ENCODE data around the gene FSTL3. TPM values are rescaled to one million over a fixed set of nuclear protein-coding genes. Genes with fewer than 3 reads are reported as not detected.
"Not testable (repeated sequence)": the region's sequence is repeated elsewhere in the genome, so short reads cannot be mapped to it uniquely, and the experiment has no call there.

Gene FSTL3
- total RNA-seq: 56.1 TPM
- long read RNA-seq, transcript FSTL3-201 (5 exons, 2,542 nt): major isoform, 53 of 92 reads
- long read RNA-seq, partial matches to known transcripts: 30 of 92 reads
- long read RNA-seq, other reads (novel, unspliced or antisense): 6 of 92 reads

- Histone ChIP-seq H3K36me3 (no peaks in the 10 kb centered on the region), H3K27me3 (ENCODE audit: low read depth) (peaks cover 10% of the 10 kb centered on the region), H3K27ac (replicated peaks) (peak within 1 kb of the TSS; percentile 99), H3K4me1 (peaks cover 61% of the 10 kb centered on the region), H3K4me3 (peak within 1 kb of the TSS; percentile 90), H3K9me3 (replicated peaks) (no peaks in the 10 kb centered on the region)
- intact Hi-C loops (cut with micrococcal nuclease): no loop called here
- no peak for DNase-seq
- no peak for TF ChIP-seq CTCF (IDR thresholded peaks at IDR 0.05; ENCODE audit: borderline replicate concordance)
Measured at GRCh38 chr19:676339-677105, at the start of gene FSTL3. FSTL3 (plus strand) TSS chr19:676392; CDS start chr19:676424, 32 bp downstream.

GRCh38 chr19:626566-626965 lies 49.6 kb upstream of the FSTL3 start:
- DNase-seq; H3K27me3 ChIP-seq (ENCODE audit: low read depth); intact Hi-C loops (cut with micrococcal nuclease); H3K27ac ChIP-seq (replicated peaks); H3K9me3 ChIP-seq (replicated peaks); H3K4me3 ChIP-seq: not testable (repeated sequence)
- peaks cover 76% of the 10 kb centered on the region for H3K36me3 ChIP-seq
- peaks cover 15% of the 10 kb centered on the region for H3K4me1 ChIP-seq

- DNase-seq: no peak
- no peak overlapping the region for H3K4me3 ChIP-seq
- peaks cover 60% of the 10 kb centered on the region for H3K36me3 ChIP-seq
- H3K27me3 ChIP-seq (ENCODE audit: low read depth): no peaks in the 10 kb centered on the region
- H3K9me3 ChIP-seq (replicated peaks): no peaks in the 10 kb centered on the region
- intact Hi-C loops (cut with micrococcal nuclease): no loop called here
- peaks cover 31% of the 10 kb centered on the region for H3K4me1 ChIP-seq
- no peak overlapping the region for H3K27ac ChIP-seq (replicated peaks)
- TF ChIP-seq CTCF (IDR thresholded peaks at IDR 0.05; ENCODE audit: borderline replicate concordance): peak; percentile 33
Measured at GRCh38 chr19:628168-628567, 48.0 kb upstream of the FSTL3 start.

- H3K27me3 ChIP-seq (ENCODE audit: low read depth); H3K4me3 ChIP-seq; DNase-seq; intact Hi-C loops (cut with micrococcal nuclease); H3K27ac ChIP-seq (replicated peaks); H3K9me3 ChIP-seq (replicated peaks): not testable (repeated sequence)
- H3K4me1 ChIP-seq: peaks cover 41% of the 10 kb centered on the region
- peaks cover 48% of the 10 kb centered on the region for H3K36me3 ChIP-seq
Measured at GRCh38 chr19:629515-629914, 46.7 kb upstream of the FSTL3 start.

GRCh38 chr19:629961-630714 lies 46.1 kb upstream of the FSTL3 start:
- no peak overlapping the region for H3K27ac ChIP-seq (replicated peaks)
- no peaks in the 10 kb centered on the region for H3K27me3 ChIP-seq (ENCODE audit: low read depth)
- H3K9me3 ChIP-seq (replicated peaks): no peaks in the 10 kb centered on the region
- TF ChIP-seq CTCF (IDR thresholded peaks at IDR 0.05; ENCODE audit: borderline replicate concordance): no peak
- peaks cover 42% of the 10 kb centered on the region for H3K36me3 ChIP-seq
- H3K4me3 ChIP-seq: no peak overlapping the region
- H3K4me1 ChIP-seq: peaks cover 43% of the 10 kb centered on the region
- no peak for DNase-seq
- intact Hi-C loops (cut with micrococcal nuclease): no loop called here

GRCh38 chr19:632579-633067 lies 43.6 kb upstream of the FSTL3 start:
- intact Hi-C loops (cut with micrococcal nuclease): no loop called here

More at GRCh38 chr19:632579-633067, 43.6 kb upstream of the FSTL3 start:
- Histone ChIP-seq H3K27me3 (ENCODE audit: low read depth) (no peaks in the 10 kb centered on the region), H3K9me3 (replicated peaks) (no peaks in the 10 kb centered on the region), H3K36me3 (peaks cover 27% of the 10 kb centered on the region), H3K4me3 (peak overlapping the region; percentile 85), H3K27ac (replicated peaks) (peak overlapping the region; percentile 85), H3K4me1 (peaks cover 43% of the 10 kb centered on the region)
- no peak for TF ChIP-seq CTCF (IDR thresholded peaks at IDR 0.05; ENCODE audit: borderline replicate concordance)
- DNase-seq: no peak
